Measurements from ENCODE around the gene NCBP2. TPM values are rescaled to one million over a fixed set of nuclear protein-coding genes. Genes with fewer than 3 reads are reported as not detected.

Gene NCBP2
- total and polyA plus RNA-seq, 8 donors = 15.4 to 52.5 (median 40.6) TPM

DNA sequence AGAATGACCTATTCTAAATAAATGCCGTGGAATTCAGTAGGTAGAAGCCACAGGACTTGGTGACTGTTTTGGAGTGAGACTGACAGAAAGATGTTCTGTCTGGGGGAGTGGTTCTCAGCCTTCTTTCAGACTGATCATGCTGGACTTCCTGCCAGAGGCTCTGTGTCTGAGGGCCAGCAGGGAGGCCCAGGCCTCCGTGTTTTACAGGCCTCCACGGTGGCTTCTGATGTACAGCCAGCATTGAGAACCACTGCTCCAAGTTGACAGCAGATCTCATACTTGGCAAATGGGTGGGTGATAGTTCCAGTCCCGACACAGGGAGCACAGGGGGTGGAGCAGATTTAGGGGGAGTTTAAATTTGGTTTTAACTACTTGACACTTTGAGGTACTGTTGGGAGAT, 33.0 kb upstream of the NCBP2 start:
- 61 to 82% (median 81%) methylated on average over 4 of the region's 4 CpGs for WGBS, 5 donors
- Histone ChIP-seq H3K4me1 (peaks cover 0 to 7% (median 3%) of the 10 kb centered on the region in 4 donors), H3K27me3 (no peaks in the 10 kb centered on the region), H3K9me3 (no peaks in the 10 kb centered on the region), H3K4me3 (no peak overlapping the region), H3K27ac (no peak overlapping the region), H3K36me3 (no peaks in the 10 kb centered on the region)
- no peak for TF ChIP-seq POLR2AphosphoS5 (IDR thresholded peaks at IDR 0.05)
- TF ChIP-seq POLR2A (IDR thresholded peaks at IDR 0.05) = no peak
- no peak for TF ChIP-seq EP300 (IDR thresholded peaks at IDR 0.05)
- TF ChIP-seq, protein P1, sequence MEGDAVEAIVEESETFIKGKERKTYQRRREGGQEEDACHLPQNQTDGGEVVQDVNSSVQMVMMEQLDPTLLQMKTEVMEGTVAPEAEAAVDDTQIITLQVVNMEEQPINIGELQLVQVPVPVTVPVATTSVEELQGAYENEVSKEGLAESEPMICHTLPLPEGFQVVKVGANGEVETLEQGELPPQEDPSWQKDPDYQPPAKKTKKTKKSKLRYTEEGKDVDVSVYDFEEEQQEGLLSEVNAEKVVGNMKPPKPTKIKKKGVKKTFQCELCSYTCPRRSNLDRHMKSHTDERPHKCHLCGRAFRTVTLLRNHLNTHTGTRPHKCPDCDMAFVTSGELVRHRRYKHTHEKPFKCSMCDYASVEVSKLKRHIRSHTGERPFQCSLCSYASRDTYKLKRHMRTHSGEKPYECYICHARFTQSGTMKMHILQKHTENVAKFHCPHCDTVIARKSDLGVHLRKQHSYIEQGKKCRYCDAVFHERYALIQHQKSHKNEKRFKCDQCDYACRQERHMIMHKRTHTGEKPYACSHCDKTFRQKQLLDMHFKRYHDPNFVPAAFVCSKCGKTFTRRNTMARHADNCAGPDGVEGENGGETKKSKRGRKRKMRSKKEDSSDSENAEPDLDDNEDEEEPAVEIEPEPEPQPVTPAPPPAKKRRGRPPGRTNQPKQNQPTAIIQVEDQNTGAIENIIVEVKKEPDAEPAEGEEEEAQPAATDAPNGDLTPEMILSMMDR (IDR thresholded peaks at IDR 0.05) = no peak
- intact Hi-C loops (cut with DNase I; ENCODE audit: low total_unique reads) = no loop called here
- DNase-seq = peak in 1 of 2 donors; percentile 5

DNA sequence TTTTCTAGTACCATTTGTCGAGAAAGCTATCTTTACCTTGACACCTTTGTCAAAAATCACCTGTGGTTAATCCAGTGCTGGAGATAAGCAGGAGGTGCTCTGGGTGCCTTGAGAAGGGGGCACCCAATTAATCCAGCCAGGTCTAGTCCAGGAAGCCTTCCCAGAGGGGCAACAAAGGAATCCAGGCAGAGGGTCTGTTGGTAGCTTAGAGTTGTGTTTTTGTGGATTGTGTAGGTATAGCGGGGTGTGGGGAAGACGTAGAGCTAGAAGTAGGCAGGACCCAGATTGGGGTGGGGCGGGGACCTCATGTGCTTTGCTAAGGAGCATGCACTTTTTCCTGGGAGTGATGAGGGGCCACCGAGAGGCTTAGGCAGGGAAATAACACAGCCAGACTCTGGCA, 32.3 kb upstream of the NCBP2 start:
- no peaks in the 10 kb centered on the region for H3K9me3 ChIP-seq
- peak in 1 of 2 donors; percentile 9 for DNase-seq
- no peak overlapping the region for H3K4me3 ChIP-seq
- no peaks in the 10 kb centered on the region for H3K36me3 ChIP-seq
- WGBS, 5 donors = 73 to 78% (median 73%) methylated on average over 5 of the region's 5 CpGs
- intact Hi-C loops (cut with DNase I; ENCODE audit: low total_unique reads) = no loop called here
- TF ChIP-seq EP300 (IDR thresholded peaks at IDR 0.05) = no peak
- no peak for TF ChIP-seq POLR2AphosphoS5 (IDR thresholded peaks at IDR 0.05)
- TF ChIP-seq POLR2A (IDR thresholded peaks at IDR 0.05) = no peak
- TF ChIP-seq, protein P1 (IDR thresholded peaks at IDR 0.05) = no peak
- peaks cover 0 to 14% (median 6%) of the 10 kb centered on the region in 4 donors for H3K4me1 ChIP-seq
- H3K27me3 ChIP-seq = no peaks in the 10 kb centered on the region
- no peak overlapping the region for H3K27ac ChIP-seq

GRCh38 chr3:196971094-196971698, 28.9 kb upstream of the NCBP2 start:
- Histone ChIP-seq H3K27me3 (no peaks in the 10 kb centered on the region), H3K9me3 (no peaks in the 10 kb centered on the region), H3K4me1 (peaks cover 7 to 37% (median 25%) of the 10 kb centered on the region in 4 donors), H3K4me3 (no peak overlapping the region), H3K27ac (no peak overlapping the region), H3K36me3 (peaks cover 0 to 5% (median under 1%) of the 10 kb centered on the region in 4 donors)
- intact Hi-C loops (cut with DNase I; ENCODE audit: low total_unique reads) = no loop called here
- 73 to 82% (median 79%) methylated on average over 7 of the region's 7 CpGs for WGBS, 5 donors
- TF ChIP-seq EP300 (IDR thresholded peaks at IDR 0.05) = no peak
- TF ChIP-seq POLR2A (IDR thresholded peaks at IDR 0.05) = no peak
- TF ChIP-seq, protein P1 (IDR thresholded peaks at IDR 0.05) = no peak
- TF ChIP-seq POLR2AphosphoS5 (IDR thresholded peaks at IDR 0.05) = no peak
- no peak for DNase-seq

DNA sequence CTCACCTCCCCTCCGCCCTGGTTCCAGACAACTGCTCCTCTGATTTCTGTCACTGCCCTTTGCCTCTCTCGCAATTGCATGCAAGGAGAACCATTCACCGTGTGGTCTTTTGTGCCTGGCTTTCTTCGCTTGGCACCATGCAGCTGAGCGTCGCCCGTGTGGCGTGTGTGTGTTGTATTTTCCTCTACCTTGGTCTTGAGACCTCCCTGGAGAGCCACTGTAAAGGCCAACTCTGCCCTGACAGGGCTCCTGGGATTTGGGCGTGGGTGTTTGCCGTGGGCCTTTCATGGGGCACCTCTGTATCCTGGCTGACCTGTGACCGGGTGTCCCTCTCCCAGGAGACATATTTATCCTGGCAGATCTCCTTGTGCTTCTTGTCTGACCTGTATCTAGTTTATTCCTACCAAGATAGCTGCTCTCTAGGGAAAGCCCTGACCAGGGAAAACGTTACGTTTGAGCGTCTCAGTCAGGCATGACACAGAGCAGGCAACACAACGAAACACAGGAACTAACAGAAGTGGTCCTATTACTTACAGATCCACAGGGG, 28.3 kb upstream of the NCBP2 start:
- H3K4me3 ChIP-seq = no peak overlapping the region
- TF ChIP-seq, protein P1 (IDR thresholded peaks at IDR 0.05) = no peak
- TF ChIP-seq POLR2A (IDR thresholded peaks at IDR 0.05) (no peak), POLR2AphosphoS5 (IDR thresholded peaks at IDR 0.05) (no peak), EP300 (IDR thresholded peaks at IDR 0.05) (no peak)
- peaks cover 0 to 10% (median 3%) of the 10 kb centered on the region in 4 donors for H3K36me3 ChIP-seq
- intact Hi-C loops (cut with DNase I; ENCODE audit: low total_unique reads) = no loop called here
- H3K4me1 ChIP-seq = peaks cover 7 to 42% (median 25%) of the 10 kb centered on the region in 4 donors
- no peak for DNase-seq
- H3K27me3 ChIP-seq = no peaks in the 10 kb centered on the region
- H3K9me3 ChIP-seq = no peaks in the 10 kb centered on the region
- 73 to 82% (median 76%) methylated on average over 15 of the region's 15 CpGs for WGBS, 5 donors
- no peak overlapping the region for H3K27ac ChIP-seq
